Activated CD8-positive, alpha-beta memory T cell treated with anti-CD3 and anti-CD28 coated beads for 24 hours (primary cell): Measurements from ENCODE around the gene BRAF.
"Not testable (repeated sequence)": the region's sequence is repeated elsewhere in the genome, so short reads cannot be mapped to it uniquely, and the experiment has no call there.

Experiments used
- DNase-seq: peaks from one replicate; pipeline ENCODE4 v3.0.0-alpha.2; 2020

BRAF gene

DNA sequence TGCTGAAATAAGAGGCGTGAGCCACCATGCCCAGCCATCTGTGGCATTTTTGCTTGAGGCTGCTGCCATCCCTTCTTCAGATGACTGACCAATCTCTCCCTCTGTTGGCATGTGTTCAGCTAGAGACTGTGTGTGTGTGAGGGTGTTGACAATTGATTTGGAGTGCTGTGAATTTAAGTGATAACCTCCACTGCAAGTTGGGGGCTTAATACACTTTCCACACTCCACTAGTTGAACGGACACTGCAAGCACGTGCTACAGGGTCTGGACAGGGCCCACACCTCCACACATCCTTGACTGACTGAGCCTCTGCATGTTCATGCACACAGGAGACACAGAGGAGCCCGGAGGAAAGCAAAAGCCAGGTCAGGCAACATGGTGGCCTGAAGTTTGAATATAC lies 51.3 kb downstream of the BRAF start:
- no peak for DNase-seq

DNA sequence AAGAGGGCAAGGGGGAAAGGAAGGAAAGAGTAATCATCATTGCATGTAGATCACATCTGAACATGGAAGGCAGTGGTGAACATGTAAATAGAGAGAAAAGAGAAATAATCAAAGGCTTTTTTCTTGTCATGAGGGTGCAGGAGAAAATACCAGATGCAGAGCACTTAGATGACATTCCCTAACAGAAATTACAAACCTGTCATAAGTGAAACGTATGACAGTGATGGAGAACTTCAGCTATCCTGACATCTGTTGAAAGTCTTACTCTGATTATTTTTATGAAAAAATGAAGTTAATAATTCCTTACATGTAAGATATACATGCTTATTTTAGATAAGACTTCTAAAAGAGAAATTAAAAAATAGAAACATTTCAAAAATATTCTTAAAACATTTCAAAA lies 54.7 kb downstream of the BRAF start:
- DNase-seq, result no peak

DNA sequence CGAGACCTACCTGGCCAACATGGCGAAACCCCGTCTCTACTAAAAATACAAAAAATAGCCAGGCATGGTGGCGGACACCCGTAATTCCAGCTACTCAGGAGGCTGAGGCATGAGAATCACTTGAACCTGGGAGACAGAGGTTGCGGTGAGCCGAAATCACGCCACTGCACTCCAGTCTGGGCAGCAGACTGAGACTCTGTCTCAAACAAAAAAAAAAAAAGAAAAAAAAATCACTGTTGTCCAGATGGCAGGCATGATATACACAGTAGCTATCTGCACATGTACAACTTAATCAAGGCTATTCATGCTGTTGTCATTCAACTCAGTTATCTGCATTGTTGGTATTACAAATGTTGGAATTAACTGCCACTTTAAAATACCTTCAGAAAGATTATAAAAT lies 55.3 kb downstream of the BRAF start:
- DNase-seq, result no peak

DNA sequence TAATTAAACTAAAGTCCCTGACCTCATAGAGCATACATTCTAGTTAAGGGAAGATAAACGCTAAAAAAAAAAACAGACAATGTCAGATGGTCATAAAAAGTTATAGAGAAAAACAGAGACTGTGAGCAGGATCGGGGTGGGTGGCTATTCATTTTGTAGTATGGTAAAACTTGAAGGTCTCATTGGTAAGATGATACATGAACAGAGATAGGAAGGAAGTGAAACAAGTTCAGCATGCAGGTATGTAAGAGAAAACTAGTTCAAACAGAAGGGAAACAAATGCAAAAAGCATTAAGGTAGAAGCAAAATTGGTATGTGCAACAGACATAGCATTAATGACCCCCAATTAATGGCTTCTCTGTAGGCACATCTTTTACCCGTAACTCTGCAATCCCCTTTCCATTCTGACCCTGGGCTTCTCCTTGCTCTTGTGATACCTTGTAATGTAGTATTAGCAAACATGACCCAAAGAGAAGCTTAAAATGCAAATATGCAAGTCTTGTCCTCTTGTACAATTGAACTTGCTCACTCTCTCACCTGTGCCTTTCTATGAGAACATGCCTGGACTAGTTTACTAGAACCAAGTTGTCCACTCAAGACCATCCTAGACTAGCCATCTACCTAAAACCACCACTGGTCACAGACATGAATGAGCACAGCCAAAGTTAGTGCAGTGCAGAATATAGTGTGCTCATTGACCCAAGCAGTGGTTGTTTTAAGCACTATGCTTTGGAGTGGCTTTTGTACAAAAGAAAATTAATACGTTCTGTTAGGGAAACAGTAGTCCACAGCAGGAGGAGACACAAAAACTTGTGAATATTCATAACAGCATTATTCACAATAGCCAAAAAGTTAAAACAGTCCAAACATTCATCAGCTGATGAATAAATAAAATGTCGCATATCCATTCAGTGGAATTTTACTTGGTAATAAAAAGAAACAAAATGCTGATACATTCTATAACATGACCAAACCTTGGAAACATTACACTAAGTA lies 57.0 kb downstream of the BRAF start:
- DNase-seq, result no peak

DNA sequence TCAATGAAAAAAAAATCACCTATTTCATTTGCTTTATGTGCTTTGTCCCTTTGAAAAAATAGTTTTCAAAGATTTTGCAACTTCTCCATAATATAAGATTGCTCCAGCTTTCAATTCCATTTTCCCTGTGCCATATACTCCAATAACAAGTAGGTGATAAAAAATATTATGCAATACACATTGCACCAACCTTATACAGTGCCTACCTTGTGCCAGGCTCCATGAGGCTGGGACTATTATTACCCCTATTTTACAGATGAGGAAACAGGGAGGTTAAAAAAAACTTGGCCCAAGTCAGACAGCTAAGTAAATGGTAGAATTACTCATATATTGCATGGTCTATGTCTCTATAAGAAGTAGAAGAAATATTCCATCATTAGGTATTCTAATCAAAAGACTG lies 57.8 kb downstream of the BRAF start:
- no peak for DNase-seq

DNA sequence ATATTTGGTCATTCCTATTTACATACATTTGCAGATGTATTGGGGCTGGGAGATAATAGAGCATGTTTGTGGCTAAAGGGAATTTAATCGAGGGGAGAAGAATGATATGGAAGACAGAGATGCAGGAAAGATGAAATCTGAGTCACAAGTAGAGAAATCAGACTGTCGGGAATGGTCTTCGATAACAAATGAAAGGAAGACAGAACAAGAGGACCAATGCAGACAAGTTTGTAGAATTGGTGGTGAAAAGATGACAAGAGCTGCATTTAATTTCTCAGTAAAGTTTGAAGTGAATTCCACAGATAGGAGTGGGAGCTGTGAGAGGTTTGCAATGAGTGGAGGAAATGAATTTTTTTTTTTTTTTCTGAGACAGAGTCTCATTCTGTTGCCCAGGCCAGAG lies 60.0 kb downstream of the BRAF start:
- DNase-seq, result no peak

DNA sequence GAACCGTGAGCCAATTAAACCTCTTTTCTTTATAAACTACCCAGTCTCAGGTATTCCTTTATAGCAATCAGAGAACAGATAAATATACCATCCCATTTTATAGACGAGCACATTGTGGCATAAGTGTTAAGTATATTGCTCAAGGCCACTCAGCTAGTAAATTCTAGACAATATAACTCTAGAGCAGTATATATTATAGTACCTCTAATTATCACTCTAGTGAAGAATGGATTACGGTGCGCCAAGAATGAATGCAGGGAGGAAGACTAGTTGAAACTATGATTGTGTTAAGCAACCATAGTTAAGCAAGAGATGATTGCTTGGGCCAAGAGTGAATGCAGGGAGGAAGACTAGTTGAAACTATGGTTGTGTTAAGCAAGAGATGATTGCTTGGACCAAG lies 60.9 kb downstream of the BRAF start:
- DNase-seq, result no peak

DNA sequence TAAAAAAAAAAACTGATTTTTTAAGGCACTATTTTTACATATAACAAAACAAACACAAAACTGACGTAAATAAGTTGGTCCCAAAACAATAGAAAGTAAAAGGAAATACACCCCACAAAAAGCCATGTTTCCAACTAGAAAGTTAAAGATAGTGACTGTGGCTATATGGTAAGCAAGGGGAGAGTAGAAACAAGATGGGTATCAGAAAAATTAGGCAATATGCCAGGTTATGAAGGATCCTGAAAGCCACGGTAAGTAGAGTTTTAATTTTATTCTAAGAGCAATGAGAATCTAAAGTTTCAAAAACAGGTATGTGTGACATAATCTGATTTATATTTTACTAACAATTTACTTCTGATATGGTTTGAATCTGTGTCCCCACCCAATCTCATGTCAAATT lies 61.5 kb downstream of the BRAF start:
- DNase-seq, result no peak

DNA sequence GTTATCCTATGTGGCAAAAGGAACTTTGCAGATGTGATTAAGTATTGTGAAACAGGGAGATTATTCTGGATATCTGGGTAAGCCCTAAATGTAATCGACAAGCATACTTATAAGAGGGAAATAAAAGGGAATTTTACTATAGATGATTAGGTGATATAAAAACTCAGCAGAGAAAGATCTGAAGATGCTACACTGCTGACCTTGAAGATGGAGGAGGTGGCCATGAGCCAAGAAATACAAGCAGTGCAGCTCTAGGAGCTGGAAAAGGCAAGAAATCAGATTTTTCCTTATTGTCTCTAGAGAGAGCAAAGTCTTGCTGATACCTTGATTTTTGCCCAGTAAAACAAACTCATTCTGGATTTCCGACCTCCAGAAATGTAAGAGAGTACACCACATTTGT lies 67.7 kb downstream of the BRAF start:
- no peak for DNase-seq

DNA sequence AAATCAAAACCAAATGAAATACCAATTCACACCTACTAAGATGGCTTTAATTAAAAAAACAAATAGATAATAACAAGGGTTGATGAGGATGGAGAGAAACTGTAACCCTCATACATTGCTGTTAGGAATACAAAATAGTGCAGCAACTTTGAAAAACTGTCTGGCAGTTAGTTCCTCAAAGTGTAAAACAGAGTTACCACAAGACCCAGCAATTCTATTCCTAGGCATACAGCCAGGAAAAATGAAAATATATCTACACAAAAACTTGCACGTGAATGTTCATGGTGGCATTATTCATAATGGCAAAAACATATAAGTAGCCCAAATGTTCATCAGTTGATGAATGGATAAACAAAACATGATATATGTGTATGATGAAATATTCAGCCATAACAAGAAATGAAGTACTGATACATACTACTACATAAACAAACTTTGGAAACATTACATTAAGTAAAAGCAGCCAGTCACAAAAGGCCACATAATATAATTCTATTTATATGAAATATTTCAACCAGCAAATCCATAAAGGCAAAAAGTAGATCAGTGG lies 83.5 kb downstream of the BRAF start:
- no peak for DNase-seq

DNA sequence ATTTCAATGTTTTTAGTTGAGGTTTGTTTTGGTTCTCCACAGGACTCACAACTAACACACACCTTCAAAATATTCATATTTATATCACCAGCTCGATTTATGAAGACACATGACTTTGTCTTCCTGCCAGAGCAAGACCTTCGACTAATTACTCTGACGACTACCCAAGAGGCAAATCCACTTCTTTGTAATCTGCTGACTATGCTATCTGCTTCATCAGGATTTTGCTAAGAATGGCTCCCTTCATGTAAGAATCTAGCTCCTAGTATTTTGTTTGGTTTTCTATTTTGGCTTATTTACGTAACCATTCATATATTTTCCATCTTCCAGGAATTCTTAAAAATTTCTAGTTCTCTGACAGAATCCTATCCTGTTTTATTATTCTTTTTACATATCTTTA lies 93.0 kb downstream of the BRAF start:
- no peak for DNase-seq

DNA sequence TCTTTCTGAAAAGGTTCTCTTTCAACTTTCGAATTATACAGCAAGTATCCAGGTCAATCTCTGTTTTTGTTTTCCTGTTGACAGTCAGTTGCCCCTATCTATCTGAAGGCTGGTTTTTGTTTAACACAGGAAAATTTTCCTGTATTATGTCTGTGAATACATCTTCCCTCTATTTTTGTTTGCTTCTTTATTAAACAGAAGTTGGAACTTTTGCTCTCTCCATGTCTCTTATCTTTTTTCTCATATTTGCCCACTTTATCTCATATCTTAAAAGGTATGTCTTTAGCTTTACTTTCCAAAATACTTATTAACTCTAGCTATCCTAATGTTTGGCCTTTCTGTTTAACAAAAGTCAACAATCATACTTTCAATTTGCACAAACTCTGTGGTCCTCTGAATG lies 95.0 kb downstream of the BRAF start:
- no peak for DNase-seq

DNA sequence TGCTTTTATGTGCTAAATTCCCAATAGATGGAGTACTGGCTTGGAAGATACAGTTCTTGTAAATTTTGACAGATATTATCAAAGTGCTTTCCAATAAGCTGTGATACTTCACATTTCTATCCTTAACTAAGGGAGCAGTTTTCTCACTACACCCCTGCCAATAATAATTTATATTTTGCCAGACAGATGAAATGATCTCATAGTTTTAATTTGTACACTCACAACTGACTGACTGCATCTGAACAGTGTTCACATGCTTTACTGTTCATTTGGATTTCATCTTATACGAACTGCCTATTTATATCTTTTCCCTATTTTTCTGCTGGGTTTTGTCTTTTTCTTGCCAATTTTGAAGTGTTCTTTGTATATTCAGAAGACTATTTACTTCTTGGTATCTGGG lies 96.0 kb downstream of the BRAF start:
- no peak for DNase-seq

DNA sequence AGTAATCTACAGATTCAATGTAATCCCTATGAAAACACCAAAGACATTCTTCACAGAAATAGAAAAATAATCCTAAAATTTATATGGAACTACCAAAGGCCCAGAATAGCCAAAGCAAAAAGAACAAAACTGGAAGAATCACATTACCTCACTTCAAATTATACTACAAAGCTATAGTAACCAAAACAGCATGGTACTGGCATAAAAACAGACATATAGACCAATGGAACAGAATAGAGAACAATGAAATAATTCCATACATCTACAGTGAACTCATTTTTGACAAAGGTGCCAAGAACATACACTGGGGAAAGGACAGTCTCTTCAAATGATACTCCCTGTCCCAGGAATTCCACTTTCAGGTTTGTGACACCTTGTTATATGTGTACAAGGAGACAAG lies 107.3 kb downstream of the BRAF start:
- DNase-seq, result not testable (repeated sequence)

DNA sequence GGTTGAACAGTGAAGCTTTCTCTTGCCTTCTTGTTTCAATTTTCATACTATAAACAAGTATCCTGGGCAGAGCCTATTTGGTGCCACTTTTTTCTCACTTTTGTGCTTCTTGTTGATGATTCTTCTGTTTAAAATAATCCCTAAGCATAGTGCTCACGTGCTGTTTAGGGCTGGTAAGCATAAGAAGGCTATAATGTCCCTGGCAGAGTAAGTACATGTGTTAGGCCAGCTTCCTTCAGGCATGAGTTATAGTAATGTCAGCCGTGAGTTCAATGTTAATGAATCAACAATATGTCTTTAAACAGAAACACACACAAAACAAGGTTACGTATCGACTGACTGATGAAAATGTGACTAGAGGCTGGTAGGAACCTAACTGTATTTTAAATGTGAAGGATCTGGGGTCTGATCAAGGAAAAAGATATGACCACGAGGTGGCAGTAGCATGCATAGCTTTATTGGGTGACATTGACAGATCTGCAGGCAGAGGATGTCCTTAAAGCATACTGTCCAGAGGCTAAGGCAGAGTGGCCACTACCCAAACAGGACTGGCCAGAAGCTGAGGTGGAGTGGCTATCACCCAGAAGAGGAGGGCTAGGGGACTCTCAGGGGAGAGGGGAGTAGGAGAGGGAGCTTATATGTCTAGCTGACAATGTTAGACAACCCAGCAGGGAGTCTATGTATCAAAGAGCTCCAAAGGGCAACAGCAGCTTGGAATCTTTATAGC lies 113.7 kb downstream of the BRAF start:
- DNase-seq, result peak; percentile 75

DNA sequence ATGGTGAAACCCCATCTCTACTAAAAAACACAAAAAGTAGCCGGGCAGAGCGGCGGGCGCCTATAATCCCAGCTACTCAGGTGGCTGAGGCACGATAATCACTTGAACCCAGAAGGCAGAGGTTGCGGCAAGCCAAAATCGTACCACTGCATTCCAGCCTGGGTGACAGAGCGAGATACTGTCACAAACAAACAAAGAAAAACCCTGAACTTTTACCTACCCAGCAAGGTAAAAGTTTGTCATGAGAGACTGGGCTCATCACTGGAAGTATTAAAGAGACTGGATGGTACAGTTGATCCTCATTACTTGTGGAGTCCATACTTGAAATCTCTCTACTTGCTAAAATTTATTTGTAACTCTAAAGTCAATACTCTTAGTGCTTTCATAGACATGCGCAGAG lies 114.3 kb downstream of the BRAF start:
- no peak for DNase-seq

DNA sequence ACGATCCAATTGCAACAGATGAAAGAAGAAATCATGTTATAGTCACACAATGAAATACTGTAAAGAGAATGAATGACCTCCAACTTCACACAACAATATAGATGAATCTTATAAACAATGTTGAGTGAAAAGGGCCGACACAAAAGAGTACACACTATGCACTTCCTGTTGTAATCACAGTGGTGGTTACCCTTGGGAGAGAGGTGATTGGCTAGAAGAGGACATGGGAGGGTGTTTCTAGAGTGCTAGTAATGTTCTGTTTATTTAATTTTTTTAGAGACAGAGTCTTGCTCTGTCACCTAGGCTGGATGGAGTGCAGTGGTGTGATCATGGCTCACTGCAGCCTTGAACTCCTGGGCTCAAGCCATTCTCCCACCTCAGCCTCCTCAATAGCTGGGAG lies 145.8 kb downstream of the BRAF start:
- no peak for DNase-seq

DNA sequence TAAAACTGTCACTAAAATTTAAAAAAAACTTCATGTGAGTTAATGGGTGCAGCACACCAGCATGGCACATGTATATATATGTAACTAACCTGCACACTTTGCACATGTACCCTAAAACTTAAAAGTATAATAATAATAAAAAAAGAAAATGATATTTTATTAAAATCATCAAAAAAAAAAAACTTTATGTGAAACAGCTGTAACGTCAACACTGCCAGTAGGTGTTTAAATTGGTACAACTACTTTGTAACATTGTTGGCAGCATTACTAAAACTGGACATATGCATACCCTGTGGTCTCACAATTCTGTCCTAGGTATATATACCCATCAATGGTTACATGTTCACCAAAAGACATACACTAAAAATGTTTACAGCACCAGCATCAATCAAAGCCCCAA lies 146.2 kb downstream of the BRAF start:
- no peak for DNase-seq

DNA sequence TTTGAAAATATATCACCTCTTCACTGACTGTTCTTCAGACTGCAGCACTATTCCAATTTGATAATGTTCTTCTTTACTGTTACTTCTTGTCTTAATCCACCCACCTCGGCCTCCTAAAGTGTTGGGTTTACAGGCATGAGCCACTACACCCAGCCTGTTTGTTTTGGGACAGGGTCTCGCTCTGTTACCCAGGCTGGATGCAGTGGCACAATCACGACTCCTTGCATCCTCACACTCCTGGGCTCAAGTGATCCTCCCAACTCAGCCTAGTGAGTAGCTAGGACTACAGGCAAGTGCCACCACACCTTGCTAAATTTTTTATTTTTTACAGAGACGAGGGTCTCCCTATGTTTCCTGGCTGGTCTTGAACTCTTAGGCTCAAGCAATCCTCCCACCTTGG lies 150.4 kb downstream of the BRAF start:
- DNase-seq, result no peak

DNA sequence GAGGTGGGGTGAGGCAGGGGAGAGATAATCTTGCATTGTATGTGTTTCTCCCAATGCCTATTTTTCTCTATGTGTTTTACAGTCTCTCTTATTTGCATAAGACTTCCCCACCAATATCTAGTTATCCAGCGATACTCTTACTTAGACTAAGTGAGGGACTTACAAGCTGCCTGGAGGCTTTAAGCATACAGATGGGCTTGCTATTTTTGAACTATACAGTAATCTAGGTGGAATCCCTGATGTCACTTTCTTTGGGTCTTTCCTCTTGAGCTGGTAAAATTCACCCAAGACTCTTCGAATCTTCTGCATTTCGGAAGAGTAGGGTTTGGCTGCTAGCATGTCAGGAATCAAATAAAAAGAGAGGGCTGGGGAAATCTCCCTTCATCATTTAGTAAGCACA lies 151.6 kb downstream of the BRAF start:
- no peak for DNase-seq

DNA sequence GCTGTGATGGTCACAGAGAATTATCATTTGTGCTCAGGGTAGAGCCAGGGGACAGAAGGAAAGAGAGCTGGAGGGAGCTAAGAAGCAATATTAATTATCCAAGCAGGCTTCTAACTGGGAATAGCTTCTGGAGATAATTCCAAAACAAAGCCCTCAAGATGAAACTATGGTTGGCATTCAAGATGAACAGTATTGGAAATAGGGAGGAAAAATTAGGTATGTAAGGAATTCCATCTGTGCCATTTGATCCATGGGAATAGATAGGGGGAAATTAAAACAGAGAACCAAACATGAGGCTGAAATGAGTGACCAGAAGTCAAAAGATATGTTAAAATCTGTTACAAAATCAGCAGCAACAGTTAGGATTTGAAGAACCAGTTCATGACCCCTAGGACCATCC lies 152.9 kb downstream of the BRAF start:
- DNase-seq, result no peak

DNA sequence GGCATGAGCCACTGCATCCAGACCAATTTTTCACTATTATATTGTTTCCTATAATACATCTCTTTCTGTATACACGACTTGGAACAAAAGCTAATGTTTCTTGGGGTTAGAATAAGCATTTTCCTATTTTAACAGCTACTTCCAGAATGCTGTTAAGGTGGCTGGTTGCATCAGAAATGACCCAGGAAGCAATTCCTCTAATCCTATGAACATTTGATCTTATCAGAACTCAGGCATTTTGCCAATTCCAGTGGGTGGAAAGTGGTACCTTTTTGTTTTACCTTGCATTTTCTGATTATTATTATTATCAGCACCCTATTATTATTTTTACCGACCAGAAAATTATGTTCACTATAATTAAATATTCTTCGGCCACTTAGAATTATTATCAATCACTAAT lies 154.9 kb downstream of the BRAF start:
- DNase-seq, result no peak

DNA sequence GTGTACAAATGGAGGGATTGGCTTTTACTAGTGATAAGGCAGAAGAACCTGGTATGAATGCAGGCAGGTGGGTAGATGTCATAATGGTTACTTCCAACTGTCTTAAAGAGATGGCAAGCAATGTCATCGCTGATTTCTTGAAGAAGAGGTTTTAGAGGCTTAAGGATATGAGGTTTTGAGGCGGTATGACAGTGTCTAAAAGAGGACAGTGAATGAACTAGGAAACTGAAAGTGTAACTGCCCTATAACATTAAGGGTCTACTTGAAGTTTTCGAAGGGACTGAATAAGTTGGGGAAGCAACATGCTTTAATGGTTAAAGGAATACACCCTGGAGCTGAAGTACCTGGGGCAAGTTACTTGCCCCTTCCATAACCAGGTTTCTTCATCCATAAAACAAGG lies 157.3 kb downstream of the BRAF start:
- no peak for DNase-seq

DNA sequence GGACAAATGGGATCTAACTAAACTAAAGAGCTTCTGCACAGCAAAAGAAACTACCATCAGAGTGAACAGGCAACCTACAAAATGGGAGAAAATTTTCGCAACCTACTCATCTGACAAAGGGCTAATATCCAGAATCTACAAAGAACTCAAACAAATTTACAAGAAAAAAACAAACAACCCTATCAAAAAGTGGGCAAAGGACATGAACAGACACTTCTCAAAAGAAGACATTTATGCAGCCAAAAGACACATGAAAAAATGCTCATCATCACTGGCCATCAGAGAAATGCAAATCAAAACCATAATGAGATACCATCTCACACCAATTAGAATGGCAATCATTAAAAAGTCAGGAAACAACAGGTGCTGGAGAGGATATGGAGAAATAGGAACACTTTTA lies 159.3 kb downstream of the BRAF start:
- not testable (repeated sequence) for DNase-seq
